ENCODE data around the gene ARX. TPM values are rescaled to one million over a fixed set of nuclear protein-coding genes. Genes with fewer than 3 reads are reported as not detected.

Gene ARX
- total RNA-seq, 1 donor from 2014 or later: not detected

GRCh38 chrX:25048178-25048577 lies 32.4 kb upstream of the ARX start:
- Mint-ChIP-seq H3K27ac (ENCODE audit: unreplicated experiment) (no peak overlapping the region), H3K27me3 (ENCODE audit: low read depth, unreplicated experiment) (no peaks in the 10 kb centered on the region), H3K4me3 (ENCODE audit: unreplicated experiment) (no peak overlapping the region), H3K36me3 (ENCODE audit: low read depth, unreplicated experiment) (no peaks in the 10 kb centered on the region), H3K4me1 (ENCODE audit: low read depth, unreplicated experiment) (peaks cover 13% of the 10 kb centered on the region), H3K9me3 (ENCODE audit: unreplicated experiment) (no peaks in the 10 kb centered on the region)
- Histone ChIP-seq H3K36me3 (ENCODE audit: insufficient read depth, low read length) (no peaks in the 10 kb centered on the region), H3K27ac (ENCODE audit: low read depth, low read length) (no peak overlapping the region), H3K9ac (ENCODE audit: low read length) (no peak overlapping the region), H3K79me2 (ENCODE audit: insufficient read depth, low read length) (no peaks in the 10 kb centered on the region), H3K4me2 (ENCODE audit: low read length) (no peak overlapping the region), H3K27me3 (ENCODE audit: insufficient read depth, low read length) (no peaks in the 10 kb centered on the region), H3K4me3 (ENCODE audit: insufficient read depth, low read depth, low read length) (no peak overlapping the region), H4K20me1 (ENCODE audit: insufficient read depth, low read length) (no peaks in the 10 kb centered on the region), H3K9me3 (ENCODE audit: insufficient read depth, low read depth, low read length) (no peaks in the 10 kb centered on the region), H3K4me1 (ENCODE audit: insufficient read depth, low read length) (no peaks in the 10 kb centered on the region), H2AFZ (ENCODE audit: low read depth, low read length) (no peak overlapping the region)
- DNase-seq (ENCODE audit: low read depth) (no peak), FAIRE-seq (peak; percentile 64)
- TF ChIP-seq CTCF (IDR thresholded peaks at IDR 0.05; ENCODE audit: insufficient read depth, low read depth, low read length): no peak
- no peak for TF ChIP-seq EZH2 (IDR thresholded peaks at IDR 0.05; ENCODE audit: insufficient read depth, low read length)

GRCh38 chrX:25043192-25043591 lies 27.4 kb upstream of the ARX start:
- H4K20me1 ChIP-seq (ENCODE audit: insufficient read depth, low read length): no peaks in the 10 kb centered on the region
- H3K27me3 ChIP-seq (ENCODE audit: insufficient read depth, low read length): no peaks in the 10 kb centered on the region
- FAIRE-seq: peak; percentile 80
- Mint-ChIP-seq H3K27me3 (ENCODE audit: low read depth, unreplicated experiment) (no peaks in the 10 kb centered on the region), H3K36me3 (ENCODE audit: low read depth, unreplicated experiment) (no peaks in the 10 kb centered on the region), H3K4me1 (ENCODE audit: low read depth, unreplicated experiment) (no peaks in the 10 kb centered on the region), H3K9me3 (ENCODE audit: unreplicated experiment) (no peaks in the 10 kb centered on the region), H3K4me3 (ENCODE audit: unreplicated experiment) (no peak overlapping the region), H3K27ac (ENCODE audit: unreplicated experiment) (no peak overlapping the region)
- no peak overlapping the region for H3K27ac ChIP-seq (ENCODE audit: low read depth, low read length)
- no peaks in the 10 kb centered on the region for H3K36me3 ChIP-seq (ENCODE audit: insufficient read depth, low read length)
- H2AFZ ChIP-seq (ENCODE audit: low read depth, low read length): no peak overlapping the region
- no peak overlapping the region for H3K4me2 ChIP-seq (ENCODE audit: low read length)
- no peaks in the 10 kb centered on the region for H3K4me1 ChIP-seq (ENCODE audit: insufficient read depth, low read length)
- TF ChIP-seq CTCF (IDR thresholded peaks at IDR 0.05; ENCODE audit: insufficient read depth, low read depth, low read length) (no peak), EZH2 (IDR thresholded peaks at IDR 0.05; ENCODE audit: insufficient read depth, low read length) (no peak)
- no peaks in the 10 kb centered on the region for H3K79me2 ChIP-seq (ENCODE audit: insufficient read depth, low read length)
- no peak for DNase-seq (ENCODE audit: low read depth)
- H3K9me3 ChIP-seq (ENCODE audit: insufficient read depth, low read depth, low read length): no peaks in the 10 kb centered on the region
- H3K4me3 ChIP-seq (ENCODE audit: insufficient read depth, low read depth, low read length): no peak overlapping the region
- no peak overlapping the region for H3K9ac ChIP-seq (ENCODE audit: low read length)

GRCh38 chrX:25039036-25039435 lies 23.3 kb upstream of the ARX start:
- H3K9me3 Mint-ChIP-seq (ENCODE audit: unreplicated experiment): peaks cover 2% of the 10 kb centered on the region
- FAIRE-seq (no peak), DNase-seq (ENCODE audit: low read depth) (no peak)
- H3K4me3 ChIP-seq (ENCODE audit: insufficient read depth, low read depth, low read length): no peak overlapping the region
- H3K4me1 Mint-ChIP-seq (ENCODE audit: low read depth, unreplicated experiment): no peaks in the 10 kb centered on the region
- no peaks in the 10 kb centered on the region for H3K9me3 ChIP-seq (ENCODE audit: insufficient read depth, low read depth, low read length)
- H3K27me3 Mint-ChIP-seq (ENCODE audit: low read depth, unreplicated experiment): no peaks in the 10 kb centered on the region
- no peak overlapping the region for H2AFZ ChIP-seq (ENCODE audit: low read depth, low read length)
- H3K27ac Mint-ChIP-seq (ENCODE audit: unreplicated experiment): no peak overlapping the region
- no peak for TF ChIP-seq EZH2 (IDR thresholded peaks at IDR 0.05; ENCODE audit: insufficient read depth, low read length)
- no peak for TF ChIP-seq CTCF (IDR thresholded peaks at IDR 0.05; ENCODE audit: insufficient read depth, low read depth, low read length)
- H3K9ac ChIP-seq (ENCODE audit: low read length): no peak overlapping the region
- H3K27me3 ChIP-seq (ENCODE audit: insufficient read depth, low read length): no peaks in the 10 kb centered on the region
- H3K4me3 Mint-ChIP-seq (ENCODE audit: unreplicated experiment): no peak overlapping the region
- no peak overlapping the region for H3K27ac ChIP-seq (ENCODE audit: low read depth, low read length)
- H3K79me2 ChIP-seq (ENCODE audit: insufficient read depth, low read length): no peaks in the 10 kb centered on the region
- no peaks in the 10 kb centered on the region for H3K4me1 ChIP-seq (ENCODE audit: insufficient read depth, low read length)
- no peaks in the 10 kb centered on the region for H3K36me3 ChIP-seq (ENCODE audit: insufficient read depth, low read length)
- no peaks in the 10 kb centered on the region for H3K36me3 Mint-ChIP-seq (ENCODE audit: low read depth, unreplicated experiment)
- H3K4me2 ChIP-seq (ENCODE audit: low read length): no peak overlapping the region
- no peaks in the 10 kb centered on the region for H4K20me1 ChIP-seq (ENCODE audit: insufficient read depth, low read length)
